ENCODE measurements around the gene FA2H.

DNA sequence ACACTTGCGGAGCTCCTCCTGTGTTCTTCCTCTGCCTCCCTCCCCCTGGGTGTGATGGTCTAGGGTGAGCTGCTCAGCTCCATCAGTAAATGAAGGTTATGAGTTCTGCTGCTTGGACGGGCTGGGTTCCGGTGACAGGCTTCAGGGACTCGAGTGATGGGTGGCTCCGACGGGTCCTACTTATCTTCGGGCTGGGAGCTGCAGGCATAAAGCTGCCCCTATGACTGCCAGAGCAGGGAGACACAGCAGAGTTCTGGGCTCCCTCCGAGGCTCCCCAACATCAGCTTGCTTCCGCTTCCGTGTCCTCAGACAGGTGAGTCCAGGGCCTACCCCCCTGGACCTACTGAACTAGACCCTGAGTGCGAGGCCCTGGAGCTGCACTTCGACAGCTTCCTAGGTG, 62.7 kb downstream of the FA2H start:
- TF ChIP-seq YY1 (IDR thresholded peaks at IDR 0.05; ENCODE audit: insufficient read depth, insufficient read length) (no peak), ZNF274 (IDR thresholded peaks at IDR 0.05; ENCODE audit: low read depth, low read length) (no peak)
